VCaP (cell line): Measurements from ENCODE around the gene CD81.

ENCODE experiments used
- H3K27ac ChIP-seq: fragments of 450-650 bp; 2 replicates; pipeline ENCODE4 v1.5.1; 2017
- CTCF ChIP-seq: fragments of 450-650 bp; conservative IDR thresholded peaks from 2 replicates; pipeline ENCODE4 v1.5.1; 2017; ENCODE audit warnings: mild to moderate bottlenecking, moderate library complexity

The CD81 gene

DNA sequence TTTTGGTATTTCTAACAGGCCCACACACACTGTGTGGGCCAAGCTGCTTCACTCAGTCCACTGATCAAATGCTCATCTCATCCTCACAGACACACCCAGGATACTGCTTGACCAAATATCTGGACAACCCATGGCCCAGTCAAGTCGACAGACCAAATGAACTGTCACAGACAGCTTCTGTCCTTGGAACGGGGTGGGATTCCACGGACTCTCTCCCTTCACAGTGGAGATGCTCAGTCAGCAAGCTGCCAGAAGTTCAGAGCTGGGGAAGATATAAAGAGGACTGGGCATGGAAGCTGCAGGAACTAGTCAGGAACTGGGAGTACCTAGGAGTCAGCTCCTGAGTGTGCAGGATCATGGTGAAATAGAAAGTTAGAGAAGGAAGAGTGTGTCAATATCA, 34.6 kb upstream of the CD81 start:
- H3K27ac ChIP-seq, result no peak overlapping the region
- no peak for TF ChIP-seq CTCF

DNA sequence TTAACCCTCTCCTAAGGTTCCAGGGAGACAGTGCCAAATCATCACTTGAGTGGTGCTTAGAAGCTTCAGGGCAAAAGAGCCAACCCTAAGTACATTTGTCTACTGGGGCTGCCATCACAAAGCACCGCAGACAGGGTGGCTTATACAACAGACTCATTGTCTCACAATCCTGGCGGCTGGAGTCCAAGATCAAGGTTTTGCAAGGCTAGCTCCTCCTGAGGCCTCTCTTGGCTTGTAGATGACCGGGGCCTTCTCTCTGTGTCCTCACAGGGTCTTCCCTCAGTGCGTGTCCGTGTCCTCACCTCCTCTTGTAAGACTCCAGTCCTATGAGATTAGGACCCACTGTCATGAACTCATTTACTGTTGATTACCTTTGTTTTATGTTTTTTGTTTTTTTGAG, 34.1 kb upstream of the CD81 start:
- H3K27ac ChIP-seq, result no peak overlapping the region
- TF ChIP-seq CTCF, result no peak

DNA sequence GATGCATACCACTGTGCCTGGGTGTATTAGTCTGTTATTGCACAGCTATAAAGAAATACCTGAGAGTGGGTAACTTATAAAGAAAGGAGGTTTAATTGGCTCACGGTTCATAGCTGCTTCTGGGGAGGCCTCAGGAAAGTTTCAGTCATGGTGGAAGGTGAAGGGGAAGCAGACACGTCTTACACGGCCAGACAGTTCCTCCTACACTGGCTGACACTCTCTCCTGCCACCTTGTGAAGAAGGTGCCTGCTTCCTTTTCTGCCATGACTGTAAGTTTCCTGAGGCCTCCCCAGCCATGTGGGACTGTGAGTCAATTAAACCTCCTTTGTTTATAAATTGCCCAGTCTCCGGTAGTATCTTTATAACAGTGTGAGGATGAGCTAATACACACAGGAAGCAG, 33.6 kb upstream of the CD81 start:
- no peak overlapping the region for H3K27ac ChIP-seq
- TF ChIP-seq CTCF, result no peak

DNA sequence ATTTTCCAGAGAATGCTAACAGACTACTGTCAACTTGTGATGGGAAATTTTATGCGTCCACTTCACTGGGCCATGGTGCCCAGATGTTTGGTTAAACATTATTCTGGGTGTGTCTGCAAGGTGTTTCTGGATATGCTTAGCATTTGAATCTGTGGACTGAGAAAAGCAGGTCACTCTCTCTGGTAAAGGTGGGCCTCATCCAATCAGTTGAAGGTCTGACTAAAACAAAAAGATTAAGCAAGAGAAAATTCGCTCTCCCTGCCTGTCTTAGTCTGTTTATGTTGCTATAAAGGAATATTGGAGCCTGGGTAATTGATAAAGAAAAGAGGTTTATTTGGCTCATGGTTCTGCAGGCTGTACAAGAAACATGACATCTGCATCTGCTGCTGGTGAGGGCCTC, 32.1 kb upstream of the CD81 start:
- TF ChIP-seq CTCF, result no peak
- no peak overlapping the region for H3K27ac ChIP-seq

GRCh38 chr11:2346014-2346413, 31.1 kb upstream of the CD81 start:
- TF ChIP-seq CTCF, result no peak
- H3K27ac ChIP-seq, result no peak overlapping the region

DNA sequence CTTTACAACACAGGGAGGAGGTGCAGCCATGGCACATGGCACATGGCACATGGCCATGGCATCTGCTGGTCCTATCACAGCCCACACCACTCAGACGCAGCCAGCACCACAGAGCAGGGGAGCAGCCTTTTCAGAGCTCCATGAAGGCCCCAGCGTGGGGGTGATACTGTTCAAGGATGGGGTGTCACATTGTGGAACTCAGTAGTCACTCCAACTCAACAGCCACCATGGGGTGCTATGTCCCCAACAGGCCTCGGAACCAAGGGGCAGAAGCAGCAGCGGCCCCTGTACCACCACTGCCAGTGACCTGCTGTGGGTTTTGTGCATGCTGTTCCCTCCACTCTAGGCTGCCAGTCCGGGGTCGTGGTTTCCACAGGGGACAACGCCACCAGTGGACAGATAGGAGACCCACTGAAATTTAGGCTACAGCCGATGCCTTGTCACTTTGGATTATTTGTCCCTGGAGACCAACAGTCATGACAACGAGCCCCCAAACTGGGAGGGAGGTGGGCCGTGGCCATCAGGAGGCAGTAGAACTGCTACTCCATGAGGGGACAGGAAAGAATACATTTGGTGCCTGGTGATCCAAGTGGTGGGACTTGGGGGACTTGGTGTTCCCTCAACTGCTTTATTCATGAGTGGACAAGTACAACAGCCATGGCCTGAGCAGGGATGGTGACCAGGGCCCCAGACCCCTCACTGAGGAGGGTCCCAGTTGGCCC, 30.4 kb upstream of the CD81 start:
- no peak for TF ChIP-seq CTCF
- H3K27ac ChIP-seq, result no peak overlapping the region

DNA sequence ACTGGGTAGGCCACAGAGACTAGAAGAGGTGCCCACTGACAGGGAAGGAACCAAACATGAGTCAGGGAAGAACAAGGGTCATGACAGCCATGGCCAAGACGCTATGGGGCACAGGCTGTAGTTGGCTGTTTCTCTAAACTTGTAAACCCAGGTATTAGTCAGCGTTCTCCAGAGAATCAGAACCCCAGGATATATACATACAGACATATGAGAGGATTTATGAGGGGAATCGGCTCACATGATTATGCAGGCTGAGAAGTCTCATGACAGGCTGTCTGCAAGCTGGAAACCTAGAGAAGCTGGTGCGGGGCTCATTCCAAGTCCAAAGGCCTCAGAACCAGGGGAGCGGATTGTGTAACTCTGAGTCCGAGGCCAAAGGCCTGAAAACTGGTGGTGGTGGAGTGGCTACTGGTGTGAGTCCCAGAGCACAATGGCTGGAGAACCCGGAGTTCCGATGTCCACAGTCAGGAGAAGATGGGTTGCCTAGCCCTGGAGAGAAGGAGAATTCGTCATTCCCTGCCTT, 29.7 kb upstream of the CD81 start:
- H3K27ac ChIP-seq, result no peak overlapping the region
- no peak for TF ChIP-seq CTCF
